GM18951 (cell line): ENCODE results near the gene PRKCB.
"Not testable (repeated sequence)": the region's sequence is repeated elsewhere in the genome, so short reads cannot be mapped to it uniquely, and the experiment has no call there.

Experiments used
- POLR2A ChIP-seq: IDR thresholded peaks from 4 replicates; pipeline ENCODE4 v1.6.1; 2011; ENCODE audit warnings: mild to moderate bottlenecking; ENCODE audit not compliant: insufficient read length, insufficient read depth; ENCODE audit errors: extremely low read depth
- in situ Hi-C: fragments of 300-500 bp; cut with MboI; formaldehyde crosslinking; loops from one replicate; pipeline ENCODE4 v1.12.0; 2022; ENCODE audit warnings: low sequenced_read_pairs, mixed read lengths, inconsistent platforms; ENCODE audit not compliant: unreplicated experiment

PRKCB gene

DNA sequence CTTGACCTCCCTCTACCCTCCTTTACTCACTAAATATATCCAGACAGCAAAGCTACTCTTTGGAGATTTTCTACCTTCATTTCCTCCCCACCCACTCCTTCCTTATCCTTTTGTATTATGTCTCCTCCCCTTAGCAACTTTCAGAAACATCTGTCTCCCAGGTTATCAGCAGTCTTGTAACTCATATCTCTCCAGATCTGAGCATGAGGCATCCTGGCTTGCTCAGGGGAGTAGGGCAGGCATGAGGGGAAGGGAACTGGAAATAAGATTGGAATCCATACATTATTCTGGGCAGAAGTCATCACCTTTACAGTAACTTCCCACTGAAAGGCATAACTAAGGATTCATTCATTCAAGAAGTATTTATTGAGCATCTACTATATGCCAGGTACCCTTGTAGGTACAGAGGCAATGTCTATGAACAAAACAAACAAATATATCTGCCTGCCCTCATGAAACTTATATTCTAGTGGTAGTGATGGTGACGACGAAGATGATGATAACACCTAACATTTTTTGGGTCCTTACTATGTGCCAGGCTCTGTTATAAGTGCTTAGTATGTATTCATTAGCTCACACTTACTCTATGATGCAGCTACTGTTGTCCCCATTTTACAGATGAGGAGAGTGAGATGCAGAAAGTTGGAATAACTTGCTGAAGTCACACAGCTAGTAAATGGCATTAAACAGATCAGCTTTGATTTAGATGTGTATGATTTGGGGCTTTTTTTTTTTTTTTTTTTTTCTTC is 296.4 kb downstream of the PRKCB start:
- no peak for TF ChIP-seq POLR2A
- in situ Hi-C loops = no loop called here

DNA sequence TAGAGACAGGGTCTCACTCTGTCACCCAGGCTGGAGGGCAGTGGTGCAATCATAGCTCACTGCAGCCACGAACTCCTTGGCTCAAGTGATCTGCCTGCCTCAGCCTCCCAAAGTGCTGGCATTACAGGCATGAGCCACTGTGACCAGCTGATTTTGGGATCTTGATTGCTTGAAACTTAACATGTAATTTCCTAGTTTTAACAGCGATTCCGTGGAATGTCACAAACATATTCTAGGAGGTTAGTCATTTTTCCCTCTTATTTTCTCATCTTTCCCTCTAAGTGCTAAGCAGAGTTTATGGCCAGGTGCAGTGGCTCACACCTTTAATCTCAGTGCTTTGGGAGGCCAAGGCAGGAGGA is 297.0 kb downstream of the PRKCB start:
- in situ Hi-C loops = no loop called here
- no peak for TF ChIP-seq POLR2A

DNA sequence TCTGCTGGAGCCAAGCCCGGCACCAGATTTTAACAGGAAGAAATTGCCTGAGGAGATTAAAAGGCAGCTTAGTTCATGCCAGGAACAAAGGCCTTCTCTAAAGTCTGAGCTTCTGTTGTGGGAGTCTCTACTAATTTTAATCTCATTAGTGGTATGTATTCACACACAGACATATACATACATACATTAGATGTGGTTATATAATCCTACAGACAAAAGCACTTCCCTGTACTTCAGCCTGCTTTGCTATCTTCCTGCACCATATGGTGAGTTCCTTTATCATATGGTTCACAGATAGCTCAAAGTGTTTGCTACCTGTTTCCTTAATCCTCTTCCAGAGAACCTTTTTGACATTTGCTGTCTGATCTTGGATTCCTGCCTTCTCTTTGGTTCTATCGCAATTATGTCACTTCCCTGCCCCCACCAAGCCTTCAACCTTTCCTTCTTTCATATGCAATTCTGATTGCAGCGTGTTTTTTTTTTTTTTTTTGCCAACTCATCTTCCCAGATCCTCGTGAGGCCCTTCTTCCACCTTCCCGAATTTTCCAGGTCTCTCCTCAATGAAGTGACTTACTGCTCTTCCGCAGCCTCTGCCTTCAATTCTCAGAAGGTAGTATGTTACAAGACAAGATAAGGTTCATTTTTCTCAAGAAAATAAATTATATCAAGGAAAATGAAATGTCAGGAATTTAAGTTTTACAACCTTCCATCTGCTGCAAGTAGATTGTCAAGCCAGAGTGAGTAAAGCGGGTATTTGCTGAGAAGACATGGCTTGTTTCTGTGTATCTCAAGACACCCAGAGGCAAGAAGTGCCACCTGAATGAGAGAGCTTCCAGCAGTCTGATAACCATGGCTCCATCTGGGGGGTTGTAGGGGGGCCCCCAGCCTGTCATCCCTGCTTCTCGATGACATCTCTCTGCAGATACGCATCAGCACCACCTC is 300.1 kb downstream of the PRKCB start:
- no peak for TF ChIP-seq POLR2A
- in situ Hi-C loops = no loop called here

DNA sequence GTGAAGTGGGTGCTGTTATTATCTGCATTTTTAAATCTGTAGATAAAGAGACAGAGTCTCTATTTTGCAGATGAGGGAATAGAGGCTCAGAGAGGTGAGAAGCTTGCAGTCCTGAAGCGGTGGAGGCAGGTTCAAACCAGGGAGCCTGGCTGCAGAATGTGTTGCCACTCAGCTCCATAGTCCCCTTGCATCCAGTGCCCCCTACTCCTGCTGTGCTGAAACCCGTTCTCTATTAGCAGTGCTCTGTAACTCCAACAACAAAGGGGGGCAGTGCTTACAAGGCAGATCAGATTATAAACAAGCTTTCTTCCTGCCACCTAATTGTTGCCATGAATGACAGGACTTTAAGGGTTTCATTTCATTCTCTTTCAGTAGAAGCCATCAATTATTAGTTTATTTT is 302.2 kb downstream of the PRKCB start:
- TF ChIP-seq POLR2A = no peak
- in situ Hi-C loops = no loop called here

GRCh38 chr16:24138575-24138974 is 302.8 kb downstream of the PRKCB start:
- in situ Hi-C loops = no loop called here
- TF ChIP-seq POLR2A = no peak

DNA sequence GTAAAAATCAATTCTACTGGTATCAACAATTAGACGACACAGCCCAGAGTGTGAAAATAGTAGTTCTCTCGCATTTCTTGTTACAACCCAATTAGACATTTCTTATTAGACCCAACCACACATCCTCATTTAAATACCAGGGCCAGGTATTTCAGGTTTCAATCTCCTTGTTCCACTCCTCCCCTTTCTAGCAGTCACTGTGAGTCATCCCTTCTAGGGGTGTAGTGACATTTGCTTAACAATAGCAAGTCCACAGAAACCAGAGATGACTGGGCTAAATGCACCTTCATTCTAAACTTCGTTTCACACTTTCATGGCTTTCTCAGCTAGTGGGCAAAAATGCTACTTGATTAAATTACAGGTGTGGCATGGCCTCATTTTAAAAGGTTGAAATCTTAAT is 303.5 kb downstream of the PRKCB start:
- in situ Hi-C loops = no loop called here
- no peak for TF ChIP-seq POLR2A

DNA sequence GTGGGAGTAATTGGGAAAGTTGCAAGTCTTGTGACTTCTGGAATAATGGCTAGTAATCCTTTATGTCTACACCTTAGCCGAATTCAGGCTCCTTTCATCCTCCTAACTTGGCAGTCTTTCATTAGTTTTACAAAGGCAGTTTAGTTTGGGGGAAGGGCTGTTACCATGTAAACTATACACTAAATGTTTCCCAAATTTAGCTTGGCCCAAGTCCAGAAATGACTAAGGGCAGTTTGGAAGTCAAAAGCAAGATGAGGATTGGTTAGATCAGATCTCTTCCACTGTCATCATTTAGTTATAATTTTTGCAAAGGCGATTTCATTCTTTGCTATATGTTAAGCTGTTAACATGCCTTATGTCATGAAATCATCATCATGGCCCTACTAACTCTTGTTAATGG is 304.9 kb downstream of the PRKCB start:
- in situ Hi-C loops = no loop called here
- no peak for TF ChIP-seq POLR2A

GRCh38 chr16:24141466-24141865 is 305.7 kb downstream of the PRKCB start:
- TF ChIP-seq POLR2A = no peak
- in situ Hi-C loops = no loop called here

GRCh38 chr16:24141917-24142316 is 306.1 kb downstream of the PRKCB start:
- in situ Hi-C loops = no loop called here
- no peak for TF ChIP-seq POLR2A

DNA sequence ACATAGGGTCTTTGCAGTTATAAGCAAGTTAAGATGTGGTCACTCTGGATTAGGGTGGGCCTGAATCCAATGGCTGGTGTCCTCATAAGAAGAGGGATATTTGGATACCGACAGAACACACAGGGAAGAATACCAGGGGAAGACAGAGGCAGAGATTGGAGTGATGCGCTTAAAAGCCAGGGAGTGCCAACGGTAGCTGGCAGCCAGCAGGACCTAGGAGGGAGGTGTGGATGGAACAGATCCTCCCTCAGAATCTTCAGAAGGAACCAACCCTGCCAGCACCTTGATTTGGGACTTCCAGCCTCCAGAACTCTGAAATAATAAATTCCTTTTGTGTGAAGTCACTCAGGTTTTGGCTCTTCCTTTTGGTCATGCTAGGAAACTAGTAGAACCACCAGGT is 310.1 kb downstream of the PRKCB start:
- no peak for TF ChIP-seq POLR2A
- in situ Hi-C loops = no loop called here

- no peak for TF ChIP-seq POLR2A
- in situ Hi-C loops = no loop called here
Measured at GRCh38 chr16:24146518-24146917, 310.7 kb downstream of the PRKCB start.

DNA sequence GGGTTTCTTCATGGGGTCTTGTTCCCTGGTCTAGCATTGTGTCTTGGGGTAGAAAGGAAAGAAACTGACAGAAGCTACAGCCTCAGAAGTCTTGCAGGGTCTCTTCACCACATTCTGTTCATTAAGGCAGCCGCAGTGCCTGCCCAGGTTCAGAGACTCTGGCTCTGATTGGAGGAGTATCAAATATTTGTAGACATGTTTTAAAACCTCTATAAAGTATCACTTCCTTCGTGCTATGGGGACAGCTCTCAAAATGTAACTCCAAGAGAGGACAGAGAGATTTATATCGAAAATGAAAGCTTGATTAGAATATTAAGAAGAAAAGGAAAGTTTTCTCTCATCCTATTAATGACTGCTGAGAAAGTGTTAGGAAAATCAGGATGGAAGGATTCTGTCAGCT is 313.3 kb downstream of the PRKCB start:
- in situ Hi-C loops = no loop called here
- TF ChIP-seq POLR2A = no peak

GRCh38 chr16:24150282-24150681 is 314.5 kb downstream of the PRKCB start:
- in situ Hi-C loops = no loop called here
- TF ChIP-seq POLR2A = no peak

GRCh38 chr16:24151482-24151939 is 315.7 kb downstream of the PRKCB start:
- TF ChIP-seq POLR2A = no peak
- in situ Hi-C loops = no loop called here

GRCh38 chr16:24152048-24152447 is 316.3 kb downstream of the PRKCB start:
- in situ Hi-C loops = not testable (repeated sequence)
